NCI-H774 (cell line): Measurements from ENCODE around the gene RNF149.
A peak's percentile ranks its signal among the peaks of the same experiment; 100 is the strongest.
"Not testable (repeated sequence)": the region's sequence is repeated elsewhere in the genome, so short reads cannot be mapped to it uniquely, and the experiment has no call there.

ENCODE experiments used
- DNase-seq: peaks from one replicate; lab custom pipeline; 2025; lab: John Stamatoyannopoulos, UW

RNF149 gene

DNA sequence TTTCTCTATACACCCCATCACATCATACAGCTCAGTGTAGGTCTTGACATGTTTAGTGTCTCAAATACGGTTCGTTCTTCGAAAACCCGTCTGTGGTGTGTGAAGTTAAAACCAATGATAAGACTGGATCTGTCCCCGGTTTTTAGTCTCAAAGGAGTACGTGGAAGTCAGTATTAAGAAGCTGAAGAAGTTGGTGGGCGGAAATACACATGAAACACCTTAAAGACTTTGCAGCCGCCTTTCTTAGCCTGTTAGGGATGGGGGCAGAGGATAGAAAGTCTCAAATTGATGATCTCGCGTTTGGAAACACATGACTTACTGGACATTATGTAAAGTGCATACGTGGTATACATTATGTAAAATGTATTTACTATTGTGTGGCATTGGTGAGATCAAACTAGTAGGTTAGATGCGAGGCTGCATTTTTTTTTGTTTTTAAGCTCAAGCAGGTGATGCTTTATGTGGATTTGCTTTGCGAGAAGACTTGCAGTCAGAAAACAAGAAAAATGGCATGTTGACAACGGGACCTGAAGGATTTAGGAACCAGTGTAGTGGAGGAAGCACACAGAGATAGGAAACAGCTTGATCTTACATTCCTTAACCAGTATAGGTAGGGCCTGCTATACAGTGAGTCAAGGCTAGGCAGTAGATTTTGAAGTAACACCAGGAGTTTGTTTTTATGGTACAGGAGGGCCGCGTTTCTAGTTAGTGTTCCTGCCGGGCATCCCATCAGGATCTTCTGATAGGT is 54.6 kb downstream of the RNF149 start:
- DNase-seq, result no peak

DNA sequence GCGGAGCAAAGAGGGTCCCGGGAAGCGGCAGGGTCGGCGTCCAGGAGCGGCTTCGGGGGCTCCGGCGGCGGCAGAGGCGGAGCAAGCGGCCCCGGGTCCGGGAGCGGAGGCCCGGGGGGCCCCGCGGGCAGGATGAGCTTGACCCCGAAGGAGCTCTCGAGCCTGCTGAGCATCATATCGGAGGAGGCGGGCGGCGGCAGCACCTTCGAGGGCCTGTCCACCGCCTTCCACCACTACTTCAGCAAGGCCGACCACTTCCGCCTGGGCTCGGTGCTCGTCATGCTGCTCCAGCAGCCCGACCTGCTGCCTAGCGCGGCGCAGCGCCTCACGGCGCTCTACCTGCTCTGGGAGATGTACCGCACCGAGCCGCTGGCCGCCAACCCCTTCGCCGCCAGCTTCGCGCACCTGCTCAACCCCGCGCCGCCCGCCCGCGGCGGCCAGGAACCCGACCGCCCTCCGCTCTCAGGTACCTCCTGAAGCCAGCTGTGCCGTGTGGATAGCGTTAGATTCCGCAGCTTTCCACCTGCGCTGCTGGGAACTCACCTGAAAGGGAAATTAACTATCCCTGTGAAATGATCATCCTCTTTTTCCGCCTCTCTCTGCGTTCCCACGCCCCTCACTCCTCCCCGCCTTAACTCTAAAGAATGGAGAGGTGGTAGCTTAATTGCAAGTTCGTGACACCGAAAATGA is 55.3 kb downstream of the RNF149 start:
- DNase-seq, result peak; percentile 56

DNA sequence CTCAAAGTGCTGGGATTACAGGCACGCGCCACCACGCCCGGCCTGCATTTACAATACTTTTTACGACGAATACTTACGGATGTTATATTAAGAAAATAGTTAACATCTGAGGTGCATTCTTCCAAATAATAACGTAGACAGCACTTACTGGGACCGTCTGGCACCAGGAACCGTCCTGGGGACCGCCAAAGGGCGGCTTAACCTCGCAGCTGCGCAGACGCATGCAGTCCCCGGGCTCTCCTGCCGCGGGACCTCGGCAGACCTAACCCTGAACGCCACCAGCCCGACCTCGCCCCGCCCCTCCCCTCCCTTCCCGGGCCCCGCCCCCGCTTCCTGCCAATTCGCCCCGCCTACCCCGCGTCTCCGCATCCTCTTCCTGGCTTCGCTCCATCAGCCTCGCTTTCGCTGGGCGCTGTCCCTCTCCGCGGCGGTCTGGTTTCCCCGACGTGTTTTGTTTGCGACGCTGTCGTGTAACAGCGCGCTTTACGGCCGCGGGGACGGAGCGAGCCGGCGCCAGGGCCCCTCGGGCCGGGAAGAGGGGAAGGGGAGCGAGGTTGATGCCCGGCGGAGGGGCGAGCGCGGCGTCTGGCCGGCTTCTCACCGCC is 56.0 kb downstream of the RNF149 start, which contains the start of gene CNOT11:
Gene CNOT11 (plus strand): TSS at position 479 of the 605 bp plus-strand sequence. CDS start 79 bp downstream, at position 558.
- DNase-seq, result peak; percentile 96

DNA sequence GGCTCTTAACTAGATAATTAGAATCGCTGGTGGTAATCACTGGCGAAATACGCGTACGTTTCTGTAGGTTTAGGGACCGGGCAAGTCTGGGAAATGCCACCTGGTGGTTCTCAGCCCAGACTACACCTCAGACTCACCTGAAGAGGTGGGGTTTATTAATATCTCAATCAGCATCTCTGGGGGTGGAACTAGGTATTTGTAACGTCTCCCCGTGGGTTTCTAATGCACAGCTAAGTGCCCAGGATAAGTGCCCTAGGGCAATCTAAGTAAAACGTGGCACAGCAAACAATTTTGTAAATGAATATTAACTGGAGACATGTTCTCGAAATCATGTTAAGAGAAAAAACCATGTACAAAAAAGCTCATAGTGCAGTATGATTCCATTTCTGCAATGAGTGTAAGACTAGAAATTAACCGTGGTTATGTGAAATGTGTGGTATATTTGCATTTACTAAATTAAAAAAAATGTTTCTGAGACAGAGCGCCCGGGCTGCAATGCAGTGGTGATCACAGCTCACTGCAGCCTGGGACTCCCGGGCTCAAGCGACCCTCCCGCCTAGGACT is 56.6 kb downstream of the RNF149 start:
- peak; percentile 40 for DNase-seq

DNA sequence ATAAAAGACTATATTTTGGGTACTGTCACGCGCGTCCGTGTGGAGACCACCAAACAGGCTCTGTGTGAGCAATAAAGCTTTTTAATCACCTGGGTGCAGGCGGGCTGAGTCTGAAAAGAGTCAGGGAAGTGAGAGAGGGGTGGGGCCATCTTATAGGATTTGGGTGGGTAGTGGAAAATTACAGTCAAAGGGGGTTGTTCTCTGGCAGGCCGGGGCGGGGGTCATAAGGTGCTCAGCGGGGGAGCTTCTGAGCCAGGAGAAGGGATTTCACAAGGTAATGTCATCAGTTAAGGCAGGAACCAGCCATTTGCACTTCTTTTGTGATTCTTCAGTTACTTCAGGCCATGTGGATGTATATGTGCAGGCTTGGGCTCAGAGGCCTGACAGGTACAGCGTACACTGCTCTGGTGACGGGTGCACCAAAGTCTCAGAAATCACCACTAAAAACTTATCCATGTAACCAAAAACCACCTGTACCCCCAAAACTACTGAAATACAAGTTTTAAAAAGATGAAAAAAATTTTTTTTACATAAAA is 57.2 kb downstream of the RNF149 start:
- DNase-seq, result not testable (repeated sequence)

- no peak for DNase-seq
Measured at GRCh38 chr2:101249826-101250225, 58.7 kb downstream of the RNF149 start.

DNA sequence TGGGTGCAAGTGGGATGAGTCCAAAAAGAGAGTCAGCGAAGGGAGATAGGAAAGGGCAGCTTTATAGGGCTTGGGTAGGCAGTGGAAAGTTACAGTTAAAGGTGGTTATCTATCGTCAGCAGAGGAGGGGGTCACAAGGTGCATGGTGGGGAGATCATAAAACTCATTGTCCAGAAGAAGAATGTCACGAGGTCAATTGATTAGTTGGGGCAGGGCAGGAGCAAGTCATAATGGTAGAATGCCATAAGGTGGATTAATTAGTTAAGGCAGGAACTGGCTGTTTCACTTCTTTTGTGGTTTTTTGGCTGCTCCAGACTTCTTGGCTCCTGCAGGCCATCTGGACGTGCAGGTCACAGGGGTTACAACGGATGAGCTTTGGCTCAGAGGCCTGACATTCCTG is 59.7 kb downstream of the RNF149 start:
- DNase-seq, result not testable (repeated sequence)

- not testable (repeated sequence) for DNase-seq
Measured at GRCh38 chr2:101245468-101245867, 63.0 kb downstream of the RNF149 start.

GRCh38 chr2:101244899-101245298 is 63.6 kb downstream of the RNF149 start:
- not testable (repeated sequence) for DNase-seq

DNA sequence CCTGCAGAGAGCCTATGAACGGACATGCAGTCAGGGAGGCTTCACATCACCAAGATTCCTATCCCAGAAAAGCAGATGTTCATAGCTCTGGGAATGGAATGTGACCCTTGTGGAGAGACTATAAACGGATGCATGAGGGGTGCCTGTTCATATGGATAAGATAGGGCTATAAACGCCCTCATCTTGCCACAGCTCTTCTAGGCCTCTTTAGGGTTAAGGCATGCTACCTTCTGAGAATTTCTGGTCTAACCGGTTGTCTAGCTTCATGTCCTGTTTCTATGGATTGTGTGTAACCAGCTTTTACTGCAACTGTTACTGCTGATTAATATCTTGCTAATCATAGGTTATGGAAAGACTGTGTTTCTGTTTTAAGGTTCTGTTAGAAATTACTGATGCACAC is 64.1 kb downstream of the RNF149 start:
- DNase-seq, result not testable (repeated sequence)

GRCh38 chr2:101241158-101241557 is 67.3 kb downstream of the RNF149 start:
- no peak for DNase-seq

DNA sequence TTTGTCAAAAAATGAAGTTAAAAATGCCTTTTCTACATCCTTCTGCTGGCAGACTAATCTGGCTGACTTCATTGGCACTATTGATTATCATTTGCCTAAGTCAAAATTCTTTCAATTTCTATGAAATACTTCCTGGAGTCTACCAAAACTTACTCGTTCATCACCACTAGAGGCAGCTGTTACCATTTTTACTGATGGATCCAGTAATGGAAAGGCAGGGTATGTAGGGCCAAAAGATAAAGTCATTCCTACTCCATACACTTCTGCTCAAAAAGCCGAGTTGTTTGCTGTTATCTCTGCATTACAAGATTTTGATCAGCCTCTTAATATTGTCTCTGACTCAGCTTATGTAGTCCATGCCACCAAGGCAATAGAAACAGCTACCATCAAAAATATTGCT is 67.8 kb downstream of the RNF149 start:
- DNase-seq, result not testable (repeated sequence)

- DNase-seq, result not testable (repeated sequence)
Measured at GRCh38 chr2:101239760-101240118, 68.8 kb downstream of the RNF149 start.

- DNase-seq, result peak; percentile 47
Measured at GRCh38 chr2:101238930-101239759, 69.4 kb downstream of the RNF149 start.

DNA sequence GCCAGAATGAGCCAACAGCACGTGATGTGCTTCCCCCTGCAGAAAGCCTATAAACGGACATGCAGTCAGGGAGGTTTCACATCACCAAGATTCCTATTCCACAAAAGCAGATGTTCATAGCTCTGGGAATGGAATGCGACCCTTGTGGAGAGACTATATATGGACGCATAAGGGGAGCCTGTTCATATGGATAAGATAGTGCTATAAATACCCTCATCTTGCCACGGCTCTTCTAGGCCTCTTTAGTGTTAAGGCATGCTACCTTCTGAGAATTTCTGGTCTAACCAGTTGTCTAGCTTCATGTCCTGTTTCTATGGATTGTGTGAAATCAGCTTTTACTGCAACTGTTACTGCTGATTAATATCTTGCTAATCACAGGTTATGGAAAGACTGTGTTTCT is 70.6 kb downstream of the RNF149 start:
- DNase-seq, result not testable (repeated sequence)

GRCh38 chr2:101235956-101236355 is 72.5 kb downstream of the RNF149 start:
- DNase-seq, result not testable (repeated sequence)

DNA sequence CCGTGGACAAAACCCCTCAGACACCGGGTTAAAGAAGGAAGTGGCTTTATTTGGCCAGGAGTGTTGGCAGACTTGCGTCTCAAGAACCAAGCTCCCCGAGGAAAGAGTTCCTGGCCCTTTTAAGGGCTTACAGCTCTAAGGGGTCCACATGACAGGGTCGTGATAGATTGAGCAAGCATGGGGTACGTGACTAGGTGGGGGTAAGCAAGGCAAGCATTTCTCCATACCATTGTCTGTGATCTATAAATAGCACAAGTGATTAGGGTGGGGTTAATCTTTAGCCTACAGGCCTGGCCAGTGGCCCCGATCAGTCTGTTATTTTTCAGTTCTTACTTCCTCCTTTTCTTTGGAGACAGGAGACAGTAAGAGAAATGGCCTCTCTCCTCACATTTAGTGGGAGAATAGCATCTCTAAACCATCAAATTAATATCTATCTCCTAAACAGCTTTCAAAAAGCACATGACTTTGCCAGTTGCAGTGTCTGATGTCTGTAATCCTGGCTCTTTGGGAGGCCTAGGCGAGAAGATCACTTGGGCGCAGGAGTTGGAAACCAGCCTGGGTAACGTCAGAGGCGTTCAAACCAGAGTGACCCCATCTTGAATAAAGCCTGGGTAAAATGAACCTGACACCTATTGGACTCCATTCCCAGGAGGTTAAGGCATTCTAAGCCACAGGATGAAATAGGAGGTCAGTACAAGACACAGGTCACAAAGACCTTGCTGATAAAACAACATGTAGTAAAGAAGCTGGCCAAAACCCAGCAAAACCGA is 74.1 kb downstream of the RNF149 start:
- no peak for DNase-seq

DNA sequence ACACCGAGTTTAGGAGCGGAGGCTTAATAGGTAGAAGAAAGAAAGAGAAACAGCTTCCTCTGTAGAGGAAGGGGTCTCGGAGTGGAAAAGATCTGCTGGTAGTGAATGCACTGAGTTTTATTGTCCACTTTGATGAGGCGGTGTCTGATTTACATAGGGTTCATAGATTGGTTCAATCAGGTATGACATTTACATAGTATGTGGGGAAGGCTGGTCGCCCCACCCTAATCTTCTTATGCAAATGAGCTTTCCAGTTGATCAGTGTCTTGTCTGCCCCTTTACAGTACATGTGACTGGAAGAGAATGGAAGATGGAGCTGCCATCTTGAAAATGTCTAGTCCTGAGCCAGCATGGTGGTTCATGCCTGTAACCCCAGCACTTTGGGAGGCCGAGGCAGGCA is 75.7 kb downstream of the RNF149 start:
- peak; percentile 38 for DNase-seq

DNA sequence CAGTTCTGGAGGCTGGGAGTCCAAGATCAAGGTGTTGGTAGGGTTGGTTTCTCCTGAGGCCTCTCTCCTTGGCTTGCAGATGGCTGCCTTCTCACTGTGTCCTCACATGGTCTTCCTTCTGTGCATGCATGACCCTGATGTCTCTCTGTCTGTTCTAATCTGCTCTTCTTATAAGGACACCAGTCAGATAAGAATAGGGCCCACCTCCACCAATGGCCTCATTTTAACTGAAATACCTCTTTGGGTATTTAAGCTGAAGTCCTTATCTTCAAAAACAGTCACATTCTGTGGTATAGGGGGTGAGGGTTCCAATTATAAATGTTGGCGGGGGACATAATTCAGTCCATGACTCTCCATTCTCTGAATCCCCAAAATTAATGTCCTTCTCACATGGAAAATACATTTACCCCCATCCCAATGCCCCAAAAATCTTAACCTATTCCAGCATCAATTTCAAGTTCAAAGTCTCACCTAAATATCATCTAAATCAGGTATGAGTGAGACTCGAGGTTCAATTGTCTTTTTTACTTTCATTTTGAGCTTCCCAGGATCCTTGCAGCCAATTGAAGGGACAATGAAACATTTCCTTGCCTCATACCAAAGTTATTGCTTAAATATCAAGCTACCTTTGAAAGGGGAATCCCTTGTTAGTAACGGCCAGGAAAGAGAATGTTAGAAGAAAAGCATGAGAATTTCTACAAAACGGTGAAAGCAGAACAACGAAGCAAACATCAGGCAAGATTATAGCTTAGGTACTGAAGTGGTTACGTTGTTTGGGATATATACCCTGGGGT is 76.4 kb downstream of the RNF149 start:
- peak; percentile 4 for DNase-seq

GRCh38 chr2:101231240-101231639 is 77.3 kb downstream of the RNF149 start:
- no peak for DNase-seq
